SKM-1 treated with dmso at 0.1 percent for 144 hours (cell line): ENCODE data around the gene HIVEP3.
"Not testable (repeated sequence)": the region's sequence is repeated elsewhere in the genome, so short reads cannot be mapped to it uniquely, and the experiment has no call there.

Source experiments
- DNase-seq: peaks from one replicate; lab custom pipeline; 2025; ENCODE audit not compliant: unreplicated experiment; lab: John Stamatoyannopoulos, UW

HIVEP3 gene

GRCh38 chr1:41924911-41925310 lies 6.2 kb upstream of the HIVEP3 start:
- DNase-seq, result no peak

- not testable (repeated sequence) for DNase-seq
Measured at GRCh38 chr1:41921271-41921670, 2.5 kb upstream of the HIVEP3 start.

GRCh38 chr1:41920658-41921057 lies 1.9 kb upstream of the HIVEP3 start:
- DNase-seq, result no peak

- peak; percentile 61 for DNase-seq
Measured at GRCh38 chr1:41919764-41920397, 1.2 kb upstream of the HIVEP3 start.

GRCh38 chr1:41919131-41919530 lies 409 bp upstream of the HIVEP3 start:
- no peak for DNase-seq

GRCh38 chr1:41917835-41918449 lies 780 bp downstream of the HIVEP3 start:
- no peak for DNase-seq

- no peak for DNase-seq
Measured at GRCh38 chr1:41917076-41917475, 1.6 kb downstream of the HIVEP3 start.

- DNase-seq, result no peak
Measured at GRCh38 chr1:41915786-41916571, 2.7 kb downstream of the HIVEP3 start.

GRCh38 chr1:41914516-41914915 lies 4.2 kb downstream of the HIVEP3 start:
- no peak for DNase-seq

GRCh38 chr1:41913014-41913413 lies 5.7 kb downstream of the HIVEP3 start:
- DNase-seq, result no peak

GRCh38 chr1:41908288-41908895 lies 10.3 kb downstream of the HIVEP3 start:
- no peak for DNase-seq

GRCh38 chr1:41907446-41907845 lies 11.3 kb downstream of the HIVEP3 start:
- DNase-seq, result no peak

- DNase-seq, result no peak
Measured at GRCh38 chr1:41906943-41907342, 11.8 kb downstream of the HIVEP3 start.

GRCh38 chr1:41905093-41905675 lies 13.5 kb downstream of the HIVEP3 start:
- no peak for DNase-seq

GRCh38 chr1:41902664-41903063 lies 16.1 kb downstream of the HIVEP3 start:
- no peak for DNase-seq

- no peak for DNase-seq
Measured at GRCh38 chr1:41902159-41902577, 16.6 kb downstream of the HIVEP3 start.

GRCh38 chr1:41901551-41901950 lies 17.2 kb downstream of the HIVEP3 start:
- DNase-seq, result no peak

- DNase-seq, result no peak
Measured at GRCh38 chr1:41900603-41901444, 17.9 kb downstream of the HIVEP3 start.

- peak; percentile 12 for DNase-seq
Measured at GRCh38 chr1:41898191-41898713, 20.5 kb downstream of the HIVEP3 start.

GRCh38 chr1:41895552-41895951 lies 23.2 kb downstream of the HIVEP3 start:
- DNase-seq, result no peak
